ENCODE data around the gene RGL2.

DNA sequence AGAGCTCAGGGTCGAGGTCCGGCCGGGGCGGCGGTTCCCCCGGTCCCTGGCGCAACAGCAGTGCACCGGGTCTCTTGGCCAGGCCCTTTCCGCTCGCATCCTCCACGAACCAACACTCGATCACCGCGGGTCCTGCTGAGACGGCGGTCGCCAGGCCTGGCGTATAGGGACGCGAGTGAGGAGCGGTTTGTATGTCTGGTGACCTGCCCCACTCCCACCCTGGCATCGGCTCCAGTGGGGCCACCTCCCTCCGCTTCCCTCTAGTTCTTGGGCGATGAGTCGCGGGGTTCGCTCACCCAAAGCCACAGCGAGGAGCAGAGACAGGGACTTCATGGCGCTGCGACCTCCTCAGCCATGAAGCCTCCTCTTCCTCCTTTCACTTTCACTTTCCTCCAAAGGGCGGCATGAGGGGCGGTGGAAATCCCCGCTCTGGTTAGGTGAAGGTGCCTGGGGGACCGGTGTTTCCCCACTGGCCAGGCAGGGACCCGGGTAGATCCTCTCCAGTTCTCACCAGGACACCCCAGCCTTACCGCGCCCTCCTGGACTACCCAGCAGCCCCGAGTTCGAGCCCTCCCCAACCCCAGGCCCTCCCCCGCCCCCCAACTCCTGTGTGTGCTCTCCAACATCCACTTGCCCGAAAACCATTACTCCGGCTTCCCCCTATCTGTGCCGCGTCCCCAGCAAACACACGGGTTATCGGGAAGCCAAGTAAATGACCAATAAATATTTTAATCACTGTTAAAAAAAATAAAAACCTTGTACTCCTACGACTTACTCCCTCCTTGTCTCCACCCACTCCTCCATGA is 15.2 kb upstream of the RGL2 start, which contains the start of gene TAPBP:
- TF ChIP-seq, protein P1, sequence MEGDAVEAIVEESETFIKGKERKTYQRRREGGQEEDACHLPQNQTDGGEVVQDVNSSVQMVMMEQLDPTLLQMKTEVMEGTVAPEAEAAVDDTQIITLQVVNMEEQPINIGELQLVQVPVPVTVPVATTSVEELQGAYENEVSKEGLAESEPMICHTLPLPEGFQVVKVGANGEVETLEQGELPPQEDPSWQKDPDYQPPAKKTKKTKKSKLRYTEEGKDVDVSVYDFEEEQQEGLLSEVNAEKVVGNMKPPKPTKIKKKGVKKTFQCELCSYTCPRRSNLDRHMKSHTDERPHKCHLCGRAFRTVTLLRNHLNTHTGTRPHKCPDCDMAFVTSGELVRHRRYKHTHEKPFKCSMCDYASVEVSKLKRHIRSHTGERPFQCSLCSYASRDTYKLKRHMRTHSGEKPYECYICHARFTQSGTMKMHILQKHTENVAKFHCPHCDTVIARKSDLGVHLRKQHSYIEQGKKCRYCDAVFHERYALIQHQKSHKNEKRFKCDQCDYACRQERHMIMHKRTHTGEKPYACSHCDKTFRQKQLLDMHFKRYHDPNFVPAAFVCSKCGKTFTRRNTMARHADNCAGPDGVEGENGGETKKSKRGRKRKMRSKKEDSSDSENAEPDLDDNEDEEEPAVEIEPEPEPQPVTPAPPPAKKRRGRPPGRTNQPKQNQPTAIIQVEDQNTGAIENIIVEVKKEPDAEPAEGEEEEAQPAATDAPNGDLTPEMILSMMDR (IDR thresholded peaks at IDR 0.05) = no peak
- TF ChIP-seq POLR2A (IDR thresholded peaks at IDR 0.05) = peak; percentile 47 to 49
